C1 segment of cervical spinal cord (tissue), 14 donors: ENCODE data around the gene SLC31A2.
"Not testable (repeated sequence)": the region's sequence is repeated elsewhere in the genome, so short reads cannot be mapped to it uniquely, and the experiment has no call there.

ENCODE experiments used
- DNase-seq, 14 donors: peaks; one replicate each; lab custom pipeline; 2025; lab: John Stamatoyannopoulos, UW

SLC31A2 gene, protein sequence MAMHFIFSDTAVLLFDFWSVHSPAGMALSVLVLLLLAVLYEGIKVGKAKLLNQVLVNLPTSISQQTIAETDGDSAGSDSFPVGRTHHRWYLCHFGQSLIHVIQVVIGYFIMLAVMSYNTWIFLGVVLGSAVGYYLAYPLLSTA

GRCh38 chr9:113150670-113151611 is at the start of gene SLC31A2:
Gene SLC31A2 (plus strand): TSS chr9:113151007. CDS start chr9:113151075, 68 bp downstream.
- DNase-seq: peak; percentile 20 to 90 (median 76)

- not testable (repeated sequence) for DNase-seq
Observed at GRCh38 chr9:113105345-113105744, 45.5 kb upstream of the SLC31A2 start.

- DNase-seq: peak in 5 of 14 donors; percentile 5 to 37 (median 13)
Observed at GRCh38 chr9:113111065-113111951, 39.5 kb upstream of the SLC31A2 start.

DNA sequence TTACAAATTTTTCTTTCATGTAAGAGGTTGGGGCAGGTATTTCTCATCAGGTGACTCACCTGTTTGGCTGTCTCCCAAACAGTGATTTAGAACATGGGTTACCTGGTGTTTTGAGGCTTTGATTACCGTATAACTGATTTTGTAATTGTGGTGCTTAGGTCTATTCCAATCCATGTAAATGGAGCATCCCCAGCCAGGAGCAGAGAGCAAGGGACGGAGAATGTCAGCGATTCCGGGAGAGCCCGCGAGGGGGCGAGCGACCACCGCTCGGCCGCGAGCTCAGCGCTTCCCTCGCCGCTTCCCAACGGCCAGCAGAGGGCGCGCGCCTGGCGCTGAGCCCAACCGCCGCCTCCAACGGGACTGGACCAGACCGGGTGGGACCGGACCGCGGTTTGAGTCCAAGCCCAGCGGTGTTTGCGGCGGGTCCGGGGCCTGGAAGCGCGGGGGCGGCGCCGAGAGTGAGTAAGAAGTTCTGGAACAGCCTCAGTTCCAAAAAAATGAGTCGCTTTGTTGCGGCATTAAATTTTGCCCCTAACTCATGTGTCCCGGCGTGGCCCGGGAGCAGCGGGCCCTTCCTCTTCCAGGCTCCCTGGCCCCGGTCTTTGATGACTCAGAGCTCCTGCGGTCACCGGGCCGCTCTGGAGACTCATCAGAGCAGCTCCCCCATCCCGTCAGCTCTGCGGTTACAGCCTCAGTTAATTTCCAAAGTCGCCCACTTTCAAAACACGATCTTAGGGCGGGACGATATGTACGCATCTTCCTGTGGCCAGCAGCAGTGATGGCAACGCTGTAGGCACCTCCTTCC is 37.9 kb upstream of the SLC31A2 start:
- not testable (repeated sequence) for DNase-seq

DNA sequence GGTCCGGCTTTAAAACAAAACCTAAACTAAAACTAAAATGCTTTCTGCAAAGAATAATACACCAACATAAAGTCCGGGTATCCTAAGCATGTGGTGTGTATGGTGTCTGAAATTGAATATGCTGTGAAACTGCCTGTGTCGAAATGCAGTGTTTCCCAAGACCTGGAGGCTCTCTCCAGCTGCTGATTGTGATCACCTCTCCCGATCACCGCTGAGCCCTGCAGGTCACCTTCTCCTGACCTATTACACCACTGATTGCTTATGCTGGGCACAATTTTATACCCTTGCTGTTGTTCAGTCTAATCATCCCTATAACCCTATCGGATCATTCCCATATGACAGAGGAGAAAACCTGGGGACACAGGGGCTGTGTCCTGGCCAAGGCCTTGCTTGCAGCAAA is 32.0 kb upstream of the SLC31A2 start:
- DNase-seq: not testable (repeated sequence)

DNA sequence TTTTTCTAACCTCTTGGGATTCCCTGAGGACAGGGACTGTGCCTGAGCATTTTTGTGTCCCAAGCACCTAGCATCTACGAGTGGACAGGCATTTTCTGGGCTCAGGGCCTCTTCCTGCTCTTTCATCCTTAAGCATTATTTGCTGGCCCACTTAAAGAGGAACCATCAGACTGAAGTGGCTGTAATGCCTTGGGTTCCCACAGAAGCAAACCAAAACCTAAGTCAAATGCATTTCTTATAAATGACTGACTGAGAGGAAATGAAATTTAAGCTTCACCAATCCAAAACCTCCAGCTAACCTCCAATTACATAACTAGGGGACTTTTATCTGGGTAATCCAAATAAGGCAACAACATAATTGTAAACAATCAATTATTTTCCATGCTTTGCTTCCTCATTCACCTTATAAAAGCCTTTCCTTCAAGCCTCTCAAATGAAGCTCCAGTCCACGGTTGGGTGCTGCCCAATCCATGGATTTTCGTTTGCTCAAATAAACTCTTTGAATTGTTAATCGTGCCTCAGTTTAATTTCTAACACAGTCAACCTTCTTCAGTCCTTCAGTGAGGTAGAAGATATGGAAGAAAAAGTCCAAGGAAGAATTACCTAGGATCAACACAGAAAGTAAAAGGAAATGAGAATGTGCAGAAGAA is 25.3 kb upstream of the SLC31A2 start:
- DNase-seq: no peak

- DNase-seq: no peak
Observed at GRCh38 chr9:113129466-113129865, 21.3 kb upstream of the SLC31A2 start.

DNA sequence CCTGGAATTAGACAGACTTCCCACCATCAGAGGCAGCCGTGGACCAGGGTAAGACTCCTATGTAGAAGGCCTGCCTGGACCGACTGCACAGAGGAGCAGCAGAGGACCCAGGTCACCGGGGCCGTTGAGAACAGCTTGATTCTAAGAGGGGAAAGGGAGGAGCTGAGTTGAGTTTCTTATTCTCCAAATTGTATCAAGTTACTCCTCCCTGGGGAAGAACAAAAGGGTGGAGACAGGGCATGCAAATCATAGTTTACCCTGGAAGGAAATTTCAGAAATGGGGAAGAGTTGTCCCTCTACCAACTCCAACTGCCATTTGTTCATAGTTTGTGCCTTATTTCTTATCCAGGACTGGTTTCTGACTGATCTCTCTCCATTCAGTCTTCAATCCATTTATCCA is 20.9 kb upstream of the SLC31A2 start:
- DNase-seq: no peak

- DNase-seq: peak in 1 of 14 donors; percentile 30
Observed at GRCh38 chr9:113131689-113132151, 19.1 kb upstream of the SLC31A2 start.

GRCh38 chr9:113137196-113138168 is 13.3 kb upstream of the SLC31A2 start:
- DNase-seq: no peak

DNA sequence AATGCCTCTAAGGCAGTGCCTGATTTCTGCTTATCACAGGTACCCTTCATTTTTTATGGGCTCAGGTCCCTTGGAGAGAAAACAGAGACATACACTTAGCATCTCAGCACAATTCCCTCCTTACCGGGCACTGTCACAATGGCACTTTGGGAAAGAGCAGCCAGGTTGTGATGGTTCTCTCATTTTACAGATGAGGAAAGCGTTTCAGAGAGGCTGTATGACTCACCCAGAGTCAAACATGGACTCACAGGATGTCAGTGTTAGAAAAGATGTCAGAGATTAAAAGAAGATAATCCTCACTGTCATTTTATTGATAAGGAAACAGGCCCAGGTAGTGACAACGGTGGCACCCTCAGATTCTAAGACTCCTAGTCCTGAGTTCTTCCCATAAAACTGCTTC is 12.0 kb upstream of the SLC31A2 start:
- DNase-seq: no peak

DNA sequence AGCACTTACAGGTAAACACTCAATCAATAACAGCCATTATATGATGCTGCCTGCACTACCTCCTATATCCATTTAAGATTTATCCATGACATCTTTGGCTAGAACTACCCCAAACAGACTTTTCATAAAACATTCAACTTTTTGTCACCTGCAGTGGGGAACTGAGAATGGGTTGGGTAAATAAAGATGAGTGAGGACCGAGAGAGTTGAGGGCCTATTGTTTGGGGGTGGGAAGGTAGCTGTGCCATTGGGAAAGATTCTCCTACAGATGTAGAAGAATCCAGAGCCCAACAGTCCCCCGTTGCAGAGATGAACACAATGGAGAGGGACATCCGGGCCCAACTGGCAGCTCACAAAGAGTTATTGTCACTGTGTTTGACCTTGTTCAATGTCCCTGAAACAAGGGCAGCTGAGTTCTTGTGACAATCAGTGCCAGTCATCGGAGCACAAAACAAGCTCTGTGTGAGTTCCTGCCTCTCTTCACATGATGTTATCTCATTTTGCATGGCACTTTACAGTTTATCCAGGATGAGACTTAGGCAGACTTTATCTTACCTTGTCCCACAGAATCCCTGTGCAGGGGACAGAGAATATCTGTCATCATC is 11.5 kb upstream of the SLC31A2 start:
- peak in 12 of 14 donors; percentile 14 to 89 (median 71) for DNase-seq

- DNase-seq: no peak
Observed at GRCh38 chr9:113139953-113140352, 10.9 kb upstream of the SLC31A2 start.

GRCh38 chr9:113140896-113141295 is 9.9 kb upstream of the SLC31A2 start:
- not testable (repeated sequence) for DNase-seq

GRCh38 chr9:113143432-113144227 is 7.2 kb upstream of the SLC31A2 start:
- no peak for DNase-seq

DNA sequence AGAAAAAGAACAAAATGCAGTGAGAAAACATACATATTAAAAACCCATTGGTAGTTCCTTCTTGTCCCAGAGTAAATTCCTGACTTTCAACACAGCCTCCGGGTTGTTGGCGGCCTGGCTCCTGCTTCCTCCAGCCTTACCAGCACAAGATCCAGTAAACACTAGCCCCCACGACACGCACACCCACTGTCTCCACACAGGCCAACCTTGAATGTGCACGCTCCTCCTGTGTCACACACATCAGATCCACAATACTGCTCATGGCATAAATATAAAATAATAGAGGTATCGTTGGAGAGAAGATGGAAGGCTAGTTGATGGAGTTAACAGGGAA is 2.5 kb upstream of the SLC31A2 start:
- DNase-seq: no peak

DNA sequence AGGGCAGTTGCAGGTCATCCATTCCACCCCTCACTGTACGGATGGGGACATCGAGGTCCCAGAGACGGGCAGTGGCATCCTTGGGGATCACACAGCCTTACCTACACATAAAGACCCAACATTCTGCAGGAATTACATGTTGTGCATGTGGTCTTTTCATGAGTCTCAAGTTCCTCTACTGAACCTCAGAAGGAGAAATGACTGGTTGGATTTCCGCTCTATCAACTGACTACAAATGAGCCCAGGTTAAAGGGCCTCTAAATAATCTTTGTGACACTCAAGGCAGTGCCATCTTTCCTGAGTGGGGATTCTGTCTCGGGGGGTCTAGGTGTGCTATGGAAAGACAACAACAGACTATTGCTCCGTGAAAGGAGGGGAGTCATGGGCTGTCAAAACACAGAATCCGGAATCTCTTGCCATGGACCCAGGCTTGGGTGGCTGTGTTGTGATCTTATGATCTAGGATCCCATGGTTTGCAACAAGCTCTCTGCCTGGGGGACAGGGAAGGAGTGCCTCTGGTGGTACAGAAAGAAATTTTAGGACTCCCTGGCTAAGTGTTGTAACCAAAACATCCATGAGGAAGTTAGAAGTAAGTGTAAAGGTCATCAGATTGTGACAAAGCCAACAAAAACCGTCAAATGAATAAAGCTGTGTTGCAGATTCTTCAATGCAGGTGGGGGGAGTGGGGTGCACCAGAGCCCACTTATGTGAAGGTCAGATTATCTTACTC is 1.9 kb upstream of the SLC31A2 start:
- DNase-seq: no peak
